Measurements from ENCODE around the gene FAHD1. TPM values are rescaled to one million over a fixed set of nuclear protein-coding genes. Genes with fewer than 3 reads are reported as not detected.
A peak's percentile ranks its signal among the peaks of the same experiment; 100 is the strongest.

Gene FAHD1
- polyA plus RNA-seq, 3 donors = 7.5 to 24.9 (median 17.3) TPM

DNA sequence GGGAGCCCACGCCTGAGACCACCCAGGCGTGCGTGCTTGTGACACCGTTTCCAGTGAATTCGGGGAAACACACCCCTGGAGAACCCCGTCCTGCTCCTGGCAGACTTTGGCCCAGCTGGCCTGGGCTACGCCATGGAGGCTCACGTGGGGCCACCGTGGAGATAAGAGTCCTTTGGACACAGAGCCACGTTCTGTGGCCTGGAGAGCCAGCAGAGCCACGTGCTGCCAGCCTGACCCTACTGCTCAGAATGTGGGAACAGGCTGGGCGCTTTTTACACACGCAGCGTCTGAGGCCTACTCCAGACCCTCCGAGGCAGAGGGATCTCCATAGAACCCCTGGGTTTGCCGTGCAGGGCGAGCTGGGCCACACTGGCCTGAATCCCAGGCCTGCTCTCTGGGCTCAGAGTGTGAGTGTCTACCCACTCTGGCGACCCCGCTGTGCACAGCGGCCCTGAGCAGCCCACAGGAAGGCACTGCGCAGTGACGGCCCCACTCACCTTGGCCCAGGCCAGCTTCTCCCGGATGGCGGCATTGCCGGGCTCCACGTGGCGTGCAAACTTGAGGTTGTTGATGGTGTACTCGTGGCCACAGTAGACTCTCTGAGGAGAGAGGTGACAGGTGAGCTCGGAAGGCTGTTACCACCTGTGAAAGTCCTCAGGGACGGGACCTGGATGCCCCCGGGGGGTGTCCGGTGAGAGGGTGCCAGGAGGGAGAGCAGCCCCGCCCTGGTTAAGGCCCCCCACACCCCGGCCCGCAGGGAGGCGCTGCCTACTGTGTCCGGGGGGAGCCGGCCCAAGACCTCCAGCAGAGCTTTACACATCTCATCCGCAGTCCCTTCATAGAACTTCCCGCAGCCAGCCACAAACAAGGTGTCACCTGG lies 10.4 kb upstream of the FAHD1 start:
- intact Hi-C loops (cut with micrococcal nuclease) = no loop called here
- Histone ChIP-seq H3K27me3 (ENCODE audit: control insufficient read depth in 2 of 2, insufficient read depth in 2 of 2, low read length in 2 of 2) (no peaks in the 10 kb centered on the region), H3K36me3 (replicated peaks in 1 of 2; ENCODE audit: control insufficient read depth in 1 of 2, insufficient read depth in 2 of 2, low read length in 2 of 2) (peaks cover 70 to 85% of the 10 kb centered on the region in 2 donors), H3K9ac (ENCODE audit: insufficient read depth, low read length, poor library complexity, severe bottlenecking) (no peak overlapping the region), H3K27ac (ENCODE audit: low read depth in 1 of 2, low read length in 2 of 2) (no peak overlapping the region), H3K4me2 (replicated peaks; ENCODE audit: extremely low read depth, low read length, poor library complexity, severe bottlenecking) (no peak overlapping the region), H3K4me1 (ENCODE audit: control insufficient read depth in 1 of 2, insufficient read depth in 2 of 2, low read length in 2 of 2) (no peaks in the 10 kb centered on the region), H4K20me1 (ENCODE audit: insufficient read depth, low read length) (peaks cover 47% of the 10 kb centered on the region), H3K79me2 (ENCODE audit: insufficient read depth, low read length) (no peaks in the 10 kb centered on the region), H3K4me3 (replicated peaks in 1 of 3; ENCODE audit: low read depth in 2 of 3, low read length in 3 of 3) (no peak overlapping the region), H3K9me3 (replicated peaks in 1 of 2; ENCODE audit: control insufficient read depth in 1 of 2, insufficient read depth in 1 of 2, low read length in 2 of 2) (no peaks in the 10 kb centered on the region), H2AFZ (ENCODE audit: insufficient read depth, low read depth, low read length, poor library complexity, severe bottlenecking) (no peak overlapping the region)
- no peak overlapping the region for H3K27ac Mint-ChIP-seq
- TF ChIP-seq, protein P1, sequence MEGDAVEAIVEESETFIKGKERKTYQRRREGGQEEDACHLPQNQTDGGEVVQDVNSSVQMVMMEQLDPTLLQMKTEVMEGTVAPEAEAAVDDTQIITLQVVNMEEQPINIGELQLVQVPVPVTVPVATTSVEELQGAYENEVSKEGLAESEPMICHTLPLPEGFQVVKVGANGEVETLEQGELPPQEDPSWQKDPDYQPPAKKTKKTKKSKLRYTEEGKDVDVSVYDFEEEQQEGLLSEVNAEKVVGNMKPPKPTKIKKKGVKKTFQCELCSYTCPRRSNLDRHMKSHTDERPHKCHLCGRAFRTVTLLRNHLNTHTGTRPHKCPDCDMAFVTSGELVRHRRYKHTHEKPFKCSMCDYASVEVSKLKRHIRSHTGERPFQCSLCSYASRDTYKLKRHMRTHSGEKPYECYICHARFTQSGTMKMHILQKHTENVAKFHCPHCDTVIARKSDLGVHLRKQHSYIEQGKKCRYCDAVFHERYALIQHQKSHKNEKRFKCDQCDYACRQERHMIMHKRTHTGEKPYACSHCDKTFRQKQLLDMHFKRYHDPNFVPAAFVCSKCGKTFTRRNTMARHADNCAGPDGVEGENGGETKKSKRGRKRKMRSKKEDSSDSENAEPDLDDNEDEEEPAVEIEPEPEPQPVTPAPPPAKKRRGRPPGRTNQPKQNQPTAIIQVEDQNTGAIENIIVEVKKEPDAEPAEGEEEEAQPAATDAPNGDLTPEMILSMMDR (IDR thresholded peaks at IDR 0.05) = no peak
- H3K27me3 Mint-ChIP-seq (ENCODE audit: low read depth in 3 of 3) = no peaks in the 10 kb centered on the region
- WGBS (ENCODE audit: insufficient coverage) = 96% methylated on average over 36 of the region's 40 CpGs
- DNase-seq = no peak
- H3K9me3 Mint-ChIP-seq = no peaks in the 10 kb centered on the region
- H3K4me3 Mint-ChIP-seq = no peak overlapping the region
- no peaks in the 10 kb centered on the region for H3K4me1 Mint-ChIP-seq
- H3K36me3 Mint-ChIP-seq = peaks cover 52 to 93% of the 10 kb centered on the region in 2 donors

DNA sequence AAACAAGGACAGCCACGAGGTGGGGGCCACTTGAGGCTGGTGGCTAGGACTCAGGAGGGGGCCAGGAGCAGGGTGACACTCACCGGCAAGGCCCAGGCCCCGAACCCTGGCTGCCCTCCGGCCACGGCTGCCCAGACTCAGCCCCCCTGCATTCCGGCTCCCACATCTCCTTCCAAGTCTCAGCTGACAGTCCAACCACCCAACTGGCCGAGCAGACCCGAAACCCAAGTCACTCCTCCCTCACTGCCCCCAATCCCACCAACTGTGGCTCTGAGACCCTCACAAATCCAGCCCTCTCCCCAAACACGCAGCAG lies 9.8 kb upstream of the FAHD1 start:
- H3K27ac Mint-ChIP-seq = peak overlapping the region in 2 of 7 donors; percentile 48 to 62
- 97% methylated on average over 9 of the region's 9 CpGs for WGBS (ENCODE audit: insufficient coverage)
- no peak overlapping the region for H3K4me3 ChIP-seq (replicated peaks in 1 of 3; ENCODE audit: low read depth in 2 of 3, low read length in 3 of 3)
- H3K36me3 Mint-ChIP-seq = peaks cover 52 to 93% of the 10 kb centered on the region in 2 donors
- no peak overlapping the region for H3K9ac ChIP-seq (ENCODE audit: insufficient read depth, low read length, poor library complexity, severe bottlenecking)
- no peaks in the 10 kb centered on the region for H3K27me3 ChIP-seq (ENCODE audit: control insufficient read depth in 2 of 2, insufficient read depth in 2 of 2, low read length in 2 of 2)
- no peak overlapping the region for H2AFZ ChIP-seq (ENCODE audit: insufficient read depth, low read depth, low read length, poor library complexity, severe bottlenecking)
- H3K79me2 ChIP-seq (ENCODE audit: insufficient read depth, low read length) = peaks cover 4% of the 10 kb centered on the region
- intact Hi-C loops (cut with micrococcal nuclease) = no loop called here
- no peaks in the 10 kb centered on the region for H3K27me3 Mint-ChIP-seq (ENCODE audit: low read depth in 3 of 3)
- no peaks in the 10 kb centered on the region for H3K4me1 ChIP-seq (ENCODE audit: control insufficient read depth in 1 of 2, insufficient read depth in 2 of 2, low read length in 2 of 2)
- no peak for DNase-seq
- H3K9me3 Mint-ChIP-seq = no peaks in the 10 kb centered on the region
- H3K4me2 ChIP-seq (replicated peaks; ENCODE audit: extremely low read depth, low read length, poor library complexity, severe bottlenecking) = no peak overlapping the region
- no peaks in the 10 kb centered on the region for H3K4me1 Mint-ChIP-seq
- TF ChIP-seq, protein P1 (IDR thresholded peaks at IDR 0.05) = no peak
- H3K27ac ChIP-seq (ENCODE audit: low read depth in 1 of 2, low read length in 2 of 2) = no peak overlapping the region
- peaks cover 53% of the 10 kb centered on the region for H4K20me1 ChIP-seq (ENCODE audit: insufficient read depth, low read length)
- H3K36me3 ChIP-seq (replicated peaks in 1 of 2; ENCODE audit: control insufficient read depth in 1 of 2, insufficient read depth in 2 of 2, low read length in 2 of 2) = peaks cover 76 to 91% of the 10 kb centered on the region in 2 donors
- H3K4me3 Mint-ChIP-seq = no peak overlapping the region
- no peaks in the 10 kb centered on the region for H3K9me3 ChIP-seq (replicated peaks in 1 of 2; ENCODE audit: control insufficient read depth in 1 of 2, insufficient read depth in 1 of 2, low read length in 2 of 2)

All from CD14-positive monocyte (primary cell).